ENCODE results near the gene COP1.
"Not testable (repeated sequence)": the region's sequence is repeated elsewhere in the genome, so short reads cannot be mapped to it uniquely, and the experiment has no call there.

The COP1 gene

GRCh38 chr1:176119549-176119948, 87.5 kb downstream of the COP1 start:
- DNase-seq = no peak

- no peak for DNase-seq
Measured at GRCh38 chr1:176118985-176119384, 88.1 kb downstream of the COP1 start.

GRCh38 chr1:176111835-176112234, 95.3 kb downstream of the COP1 start:
- DNase-seq = no peak

GRCh38 chr1:176110203-176110602, 96.9 kb downstream of the COP1 start:
- no peak for DNase-seq

GRCh38 chr1:176102768-176103350, 104.2 kb downstream of the COP1 start:
- DNase-seq = no peak

GRCh38 chr1:176101951-176102642, 105.0 kb downstream of the COP1 start:
- no peak for DNase-seq

- no peak for DNase-seq
Measured at GRCh38 chr1:176098560-176098959, 108.5 kb downstream of the COP1 start.

GRCh38 chr1:176096015-176096414, 111.1 kb downstream of the COP1 start:
- DNase-seq = no peak

DNA sequence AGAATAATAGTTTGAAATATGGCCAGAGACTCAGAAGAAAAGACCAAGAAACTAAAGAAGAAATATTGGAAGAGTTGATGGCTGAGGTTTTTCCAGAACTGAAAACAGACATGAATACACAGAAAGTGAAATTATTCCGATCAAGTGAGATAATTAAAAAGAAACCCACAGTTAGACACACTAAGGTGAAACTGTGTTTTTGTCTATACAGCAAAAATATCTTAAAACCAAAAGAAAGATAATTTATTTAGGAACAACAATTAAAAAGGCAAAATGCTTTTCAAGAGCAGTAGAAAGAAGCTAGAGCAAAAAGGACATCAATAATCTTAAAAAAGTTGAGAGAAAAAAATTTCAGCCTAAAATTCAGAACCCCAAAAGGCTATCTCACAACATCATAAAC, 116.3 kb downstream of the COP1 start:
- no peak for DNase-seq

GRCh38 chr1:176087746-176088145, 119.3 kb downstream of the COP1 start:
- not testable (repeated sequence) for DNase-seq

GRCh38 chr1:176073524-176074157, 133.4 kb downstream of the COP1 start:
- peak; percentile 43 to 71 for DNase-seq

DNA sequence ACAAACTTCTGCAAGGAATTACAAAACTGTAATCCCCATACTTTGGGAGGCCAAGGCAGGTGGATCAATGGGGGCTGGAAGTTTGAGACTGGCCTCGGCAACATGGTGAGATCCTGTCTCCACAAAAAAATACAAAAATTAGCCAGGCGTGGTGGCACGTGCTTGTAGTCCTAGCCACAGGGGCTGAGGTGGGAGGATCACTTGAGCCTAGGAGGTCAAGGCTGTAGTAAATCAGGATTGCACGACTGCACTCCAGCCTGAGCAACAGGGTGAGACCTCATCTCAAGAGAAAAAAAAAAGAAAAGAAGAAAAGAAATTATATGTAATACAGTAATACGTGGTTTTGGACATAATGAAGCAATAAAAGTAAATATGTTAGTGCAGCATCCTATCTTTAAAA, 138.2 kb downstream of the COP1 start:
- no peak for DNase-seq

DNA sequence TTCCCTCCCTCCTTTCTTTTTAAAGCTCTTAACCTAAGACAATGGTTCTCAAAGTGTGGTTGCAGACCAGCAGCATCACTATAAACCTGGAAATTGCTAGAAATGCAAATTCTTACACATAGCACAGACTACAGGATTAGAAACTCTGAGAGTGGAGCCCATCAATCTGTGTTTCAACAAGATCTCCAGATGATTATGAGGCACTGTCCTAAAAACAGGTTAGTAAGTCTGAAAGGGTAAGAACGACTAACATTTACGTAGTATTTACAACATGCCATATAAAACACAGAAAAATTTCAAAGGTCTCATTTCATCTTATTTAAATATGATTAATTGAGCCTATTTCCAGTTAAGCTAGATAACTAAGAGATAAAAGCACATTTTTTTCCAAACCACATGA, 138.8 kb downstream of the COP1 start:
- no peak for DNase-seq

GRCh38 chr1:176066709-176067108, 140.4 kb downstream of the COP1 start:
- no peak for DNase-seq

DNA sequence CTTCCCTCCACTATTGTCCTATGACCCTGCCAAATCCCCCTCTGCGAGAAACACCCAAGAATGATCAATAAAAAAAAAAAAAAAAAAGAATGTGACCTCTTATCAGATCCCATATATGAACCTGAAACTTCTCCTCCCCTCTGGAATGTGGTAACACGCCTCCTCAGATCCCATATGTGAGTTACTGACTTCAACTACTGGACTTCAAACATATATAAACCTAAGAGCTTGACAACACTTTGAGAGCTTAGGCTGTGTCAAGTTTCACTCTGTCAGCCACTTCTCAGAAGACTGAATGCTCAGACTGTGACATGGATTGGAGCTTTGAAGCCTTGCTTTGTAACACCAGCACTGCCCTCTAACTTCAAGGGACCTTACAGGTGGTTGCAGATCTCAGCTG, 148.4 kb downstream of the COP1 start:
- no peak for DNase-seq

DNA sequence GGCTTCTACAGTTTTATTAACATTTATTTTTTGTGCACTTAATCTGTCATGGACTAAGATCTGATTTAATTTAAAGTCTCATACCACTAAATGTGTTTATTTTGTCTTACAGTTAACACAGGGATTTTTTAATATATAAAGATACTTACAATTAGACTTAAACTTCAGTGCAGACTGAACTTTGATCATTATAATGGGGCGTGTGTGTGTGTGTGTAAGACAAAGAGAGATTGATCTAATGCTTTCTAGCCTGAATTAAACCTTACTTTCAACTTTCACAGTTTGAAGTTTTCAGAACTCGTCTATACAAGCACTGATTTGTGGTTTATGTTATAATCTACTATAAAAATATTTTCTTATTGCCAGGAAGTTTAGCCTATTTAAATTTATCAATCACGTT, 150.8 kb downstream of the COP1 start:
- no peak for DNase-seq

GRCh38 chr1:176055398-176055797, 151.7 kb downstream of the COP1 start:
- no peak for DNase-seq

DNA sequence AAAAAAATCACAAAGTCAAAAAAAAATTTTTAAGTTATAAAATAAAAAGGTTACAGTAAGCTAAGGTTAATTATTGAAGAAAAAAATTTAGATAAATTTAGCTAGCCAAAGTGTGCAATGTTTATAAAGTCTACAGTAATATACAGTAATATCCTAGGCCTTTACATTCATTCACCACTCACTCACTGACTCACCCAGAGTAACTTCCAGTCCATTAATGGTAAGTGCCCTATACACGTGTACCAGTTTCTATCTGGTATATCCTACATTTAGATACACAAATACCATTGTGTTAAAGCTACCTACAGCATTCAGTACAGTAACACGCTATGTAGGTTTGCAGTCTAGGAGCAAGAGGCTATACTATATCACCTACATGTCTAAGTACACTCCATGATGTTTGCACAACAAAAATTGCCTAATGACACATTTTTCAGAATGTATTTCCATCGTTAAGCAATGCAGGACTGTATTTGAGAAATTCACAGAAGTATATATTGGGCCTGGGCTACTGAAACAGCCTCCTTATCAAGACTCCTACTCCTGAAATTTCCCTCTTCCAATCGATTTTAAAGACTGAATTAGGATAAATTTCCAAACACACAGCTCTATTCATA, 155.1 kb downstream of the COP1 start:
- DNase-seq = no peak

- no peak for DNase-seq
Measured at GRCh38 chr1:176051402-176051801, 155.7 kb downstream of the COP1 start.

GRCh38 chr1:176049582-176049981, 157.5 kb downstream of the COP1 start:
- DNase-seq = no peak

- DNase-seq = no peak
Measured at GRCh38 chr1:176046926-176047325, 160.2 kb downstream of the COP1 start.

GRCh38 chr1:176043537-176043936, 163.5 kb downstream of the COP1 start:
- DNase-seq = no peak

GRCh38 chr1:176033881-176034280, 173.2 kb downstream of the COP1 start:
- no peak for DNase-seq

GRCh38 chr1:176033474-176033873, 173.6 kb downstream of the COP1 start:
- DNase-seq = no peak
